PC-3 (cell line): Measurements from ENCODE around the gene CTRB1. TPM values are rescaled to one million over a fixed set of nuclear protein-coding genes. Genes with fewer than 3 reads are reported as not detected.

ENCODE experiments used
- ATAC-seq: fragments of 200-7000 bp; cut with Tn5 transposase; 2 replicates; pipeline ENCODE4 v1.9.1; 2020; ENCODE audit warnings: mild to moderate bottlenecking, moderate library complexity
- Bru-seq: library from RNA; stranded (reverse); fragments of 400-500 nt; gene quantifications from one replicate; lab custom pipeline; 2021; lab: Mats Ljungman, UMichigan
- BruChase-seq, 2 experiments: library from RNA; stranded (reverse); fragments of 400-500 nt; gene quantifications; one replicate each; lab custom pipeline; 2021; lab: Mats Ljungman, UMichigan
- BruUV-seq: library from RNA; stranded (reverse); fragments of 400-500 nt; replicated peaks from 2 replicates; lab custom pipeline; 2021; lab: Mats Ljungman, UMichigan
- CTCF ChIA-PET: fragments of 300-600 bp; sonication (Branson Sonifier 250); formaldehyde crosslinking; loops from one replicate; lab custom pipeline; 2022; ENCODE audit warnings: antibody characterized with exemption; lab: Charles Lee
- POLR2A ChIA-PET: fragments of 300-600 bp; sonication (Branson Sonifier 250); formaldehyde crosslinking; loops from one replicate; lab custom pipeline; 2022; ENCODE audit warnings: antibody characterized with exemption; ENCODE audit not compliant: unreplicated experiment; lab: Charles Lee
- DNase-seq: peaks from one replicate; pipeline ENCODE4 v3.0.0-alpha.2; 2015
- H2AFZ ChIP-seq: fragments of 300-600 bp; sonication (generic); 2 replicates; pipeline ENCODE4 v1.6.0; 2016; ENCODE audit warnings: antibody characterized with exemption, low read length
- H3F3A ChIP-seq: fragments of 300-600 bp; sonication (generic); one replicate; pipeline ENCODE4 v1.6.0; 2017; ENCODE audit warnings: antibody characterized with exemption, low read length, control low read depth, mild to moderate bottlenecking; ENCODE audit not compliant: unreplicated experiment
- H3K27ac ChIP-seq: fragments of 300-600 bp; sonication (generic); 2 replicates; pipeline ENCODE4 v1.5.1; 2016; ENCODE audit warnings: mild to moderate bottlenecking, low read length
- H3K27me3 ChIP-seq: fragments of 300-600 bp; sonication (generic); 2 replicates; pipeline ENCODE4 v1.6.1; 2016; ENCODE audit warnings: low read length, mixed read lengths
- H3K36me3 ChIP-seq: fragments of 300-600 bp; sonication (generic); 2 replicates; pipeline ENCODE4 v1.6.1; 2016; ENCODE audit warnings: low read depth, mixed run types, low read length, mixed read lengths
- H3K4me1 ChIP-seq: fragments of 300-600 bp; sonication (generic); 2 replicates; pipeline ENCODE4 v1.5.1; 2016; ENCODE audit warnings: low read length; ENCODE audit not compliant: insufficient read depth
- H3K4me2 ChIP-seq: fragments of 300-600 bp; sonication (generic); 2 replicates; pipeline ENCODE4 v1.6.0; 2016; ENCODE audit warnings: low read length
- H3K4me3 ChIP-seq: fragments of 300-600 bp; sonication (generic); 2 replicates; pipeline ENCODE4 v1.5.1; 2016; ENCODE audit warnings: mild to moderate bottlenecking, low read length, mixed read lengths
- H3K79me2 ChIP-seq: fragments of 300-600 bp; sonication (generic); 2 replicates; pipeline ENCODE4 v1.6.1; 2017; ENCODE audit warnings: low read length, mixed read lengths
- H3K9ac ChIP-seq: fragments of 300-600 bp; sonication (generic); 2 replicates; pipeline ENCODE4 v1.6.0; 2016; ENCODE audit warnings: mild to moderate bottlenecking, low read length
- H3K9me2 ChIP-seq: fragments of 300-600 bp; sonication (generic); replicated peaks from 2 replicates; pipeline ENCODE4 v1.6.1; 2016; ENCODE audit warnings: mixed run types, low read length, mixed read lengths
- H3K9me3 ChIP-seq: fragments of 300-600 bp; sonication (generic); 2 replicates; pipeline ENCODE4 v1.6.1; 2016; ENCODE audit warnings: low read length, mixed read lengths
- H4K20me1 ChIP-seq: fragments of 300-600 bp; sonication (generic); 2 replicates; pipeline ENCODE4 v1.6.1; 2016; ENCODE audit warnings: low read length, mixed read lengths
- CTCF ChIP-seq: fragments of 300-600 bp; sonication (generic); conservative IDR thresholded peaks from 2 replicates; pipeline ENCODE4 v1.5.1; 2017; ENCODE audit warnings: antibody characterized with exemption, low read depth, mild to moderate bottlenecking, low read length
- EZH2 ChIP-seq: fragments of 300-600 bp; sonication (generic); IDR thresholded peaks from one replicate; pipeline ENCODE4 v1.6.1; 2017; ENCODE audit warnings: antibody characterized with exemption, mild to moderate bottlenecking, low read length; ENCODE audit not compliant: unreplicated experiment
- EZH2phosphoT487 ChIP-seq: fragments of 300-600 bp; sonication (generic); IDR thresholded peaks from 2 replicates; pipeline ENCODE4 v1.6.1; 2018; ENCODE audit warnings: mild to moderate bottlenecking, antibody characterized with exemption, low read length, borderline replicate concordance
- intact Hi-C: fragments of 100-400 bp; cut with micrococcal nuclease; formaldehyde crosslinking; loops from 2 replicates; pipeline ENCODE4 v1.9.0; 2023
- long read RNA-seq: library from polyadenylated mRNA; unstranded; transcript quantifications from one replicate; pipeline ENCODE4 v2.0.0, GENCODE V29; 2021; ENCODE audit not compliant: unreplicated experiment
- total RNA-seq: library from RNA; depleted of rRNA; stranded (reverse); fragments of >200 nt; gene quantifications from 2 replicates; pipeline ENCODE4 v1.2.3, GENCODE V29; 2014; rRNA removed

Gene CTRB1
- total RNA-seq (not detected in 2 replicates), Bru-seq, nascent RNA (not detected), BruChase-seq, experiment 1, labeled RNA remaining after a 6-hour chase (percentile 35 among the genes with signal in this experiment), BruChase-seq, experiment 2, labeled RNA remaining after a 2-hour chase (percentile 20 among the genes with signal in this experiment)
- long read RNA-seq: 0 reads

GRCh38 chr16:75218256-75219076, at the start of gene CTRB1:
Gene CTRB1 (plus strand): TSS chr16:75218988. CDS start chr16:75219008, 20 bp downstream.
- POLR2A ChIA-PET: no interaction called here
- CTCF ChIA-PET: no interaction called here
- ATAC-seq: no peak

GRCh38 chr16:75169899-75170405, 48.8 kb upstream of the CTRB1 start:
- no peak overlapping the region for H2AFZ ChIP-seq
- peaks cover 32% of the 10 kb centered on the region for H3K9me3 ChIP-seq
- H3F3A ChIP-seq: no peaks in the 10 kb centered on the region
- no peaks in the 10 kb centered on the region for H3K79me2 ChIP-seq
- no peak overlapping the region for H3K9ac ChIP-seq
- no peak overlapping the region for H3K4me2 ChIP-seq
- no peak overlapping the region for H3K27ac ChIP-seq
- ATAC-seq (no peak), DNase-seq (no peak)
- no TSS peak for BruUV-seq
- no peak overlapping the region for H3K4me3 ChIP-seq
- H3K9me2 ChIP-seq: no peaks in the 10 kb centered on the region
- peaks cover 65% of the 10 kb centered on the region for H3K36me3 ChIP-seq
- H4K20me1 ChIP-seq: no peaks in the 10 kb centered on the region
- H3K27me3 ChIP-seq: no peaks in the 10 kb centered on the region
- CTCF ChIA-PET: no interaction called here
- intact Hi-C loops: no loop called here
- no peaks in the 10 kb centered on the region for H3K4me1 ChIP-seq
- no peak for TF ChIP-seq EZH2phosphoT487
- no peak for TF ChIP-seq CTCF
- POLR2A ChIA-PET: no interaction called here

More at GRCh38 chr16:75218256-75219076, at the start of gene CTRB1:
- Histone ChIP-seq H3K79me2 (no peaks in the 10 kb centered on the region), H3K4me1 (no peaks in the 10 kb centered on the region), H3K27me3 (no peaks in the 10 kb centered on the region), H3K9ac (no peak within 1 kb of the TSS), H3F3A (no peaks in the 10 kb centered on the region), H3K4me3 (no peak within 1 kb of the TSS), H3K9me3 (no peaks in the 10 kb centered on the region), H2AFZ (no peak within 1 kb of the TSS), H3K9me2 (no peaks in the 10 kb centered on the region), H3K4me2 (no peak within 1 kb of the TSS), H4K20me1 (no peaks in the 10 kb centered on the region), H3K27ac (no peak within 1 kb of the TSS), H3K36me3 (no peaks in the 10 kb centered on the region)
- intact Hi-C loops: no loop called here
- TF ChIP-seq EZH2phosphoT487 (no peak), CTCF (no peak), EZH2 (no peak)
- BruUV-seq: no TSS peak
- no peak for DNase-seq
